Measurements from ENCODE around the gene FAM124A. TPM values are rescaled to one million over a fixed set of nuclear protein-coding genes. Genes with fewer than 3 reads are reported as not detected.

Gene FAM124A
- total RNA-seq, 1 experiment from 2014 or later, result not detected

DNA sequence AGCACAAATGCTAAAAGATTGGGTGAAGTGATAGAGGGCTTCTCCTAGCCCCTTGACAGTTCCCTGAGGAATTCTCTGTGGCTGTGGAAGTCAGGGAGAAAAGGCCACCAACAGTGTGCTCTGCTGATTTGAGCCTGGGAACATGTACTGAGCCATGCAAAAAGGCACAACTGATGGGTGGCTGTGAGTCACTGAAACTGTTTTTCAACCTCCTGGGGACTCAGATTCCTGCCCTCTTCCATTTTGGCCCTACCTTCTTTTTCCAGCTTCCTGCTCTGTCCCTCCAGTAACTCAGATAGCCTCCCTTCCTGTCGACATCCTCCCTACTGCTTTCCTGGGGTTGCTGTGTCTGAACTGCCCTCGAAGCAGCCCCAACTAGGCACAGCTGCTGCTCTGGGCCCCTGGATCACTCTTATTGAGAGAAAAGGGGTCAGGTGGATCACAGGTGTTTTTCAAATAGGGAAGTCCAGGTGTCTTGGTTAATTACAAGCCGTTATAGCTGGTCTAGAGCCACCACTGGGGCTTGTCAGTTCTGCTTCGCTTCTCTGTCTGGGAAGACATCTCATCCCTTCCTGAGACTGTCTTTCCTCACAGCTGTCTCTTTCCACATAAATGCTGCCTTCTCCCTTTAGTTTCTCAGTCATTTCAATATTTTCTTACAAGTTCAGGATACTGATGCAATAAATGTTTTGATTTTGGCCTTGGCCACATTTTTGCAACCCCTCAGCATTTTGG lies 13.7 kb downstream of the FAM124A start:
- H3K79me2 ChIP-seq (ENCODE audit: low read depth), result no peaks in the 10 kb centered on the region
- BruUV-seq (replicated peaks), result no TSS peak
- no peaks in the 10 kb centered on the region for H3K4me1 ChIP-seq (replicated peaks; ENCODE audit: insufficient read depth)
- no peak overlapping the region for H3K27ac ChIP-seq
- no peak overlapping the region for H2AFZ ChIP-seq
- H3K4me3 ChIP-seq, result no peak overlapping the region
- H3K4me2 ChIP-seq, result no peak overlapping the region
- ChIA-PET CTCF (interaction anchor here (0.5 kb wide), 1 partner anchor 340 kb away, joined by 3 read pairs; no protein-coding TSS in a partner anchor), POLR2A (ENCODE audit: unreplicated experiment) (no interaction called here)
- no peaks in the 10 kb centered on the region for H3K9me3 ChIP-seq (ENCODE audit: insufficient read depth, low read depth)
- no peak for TF ChIP-seq EZH2 (IDR thresholded peaks at IDR 0.05; ENCODE audit: low read depth)
- TF ChIP-seq, protein P1, sequence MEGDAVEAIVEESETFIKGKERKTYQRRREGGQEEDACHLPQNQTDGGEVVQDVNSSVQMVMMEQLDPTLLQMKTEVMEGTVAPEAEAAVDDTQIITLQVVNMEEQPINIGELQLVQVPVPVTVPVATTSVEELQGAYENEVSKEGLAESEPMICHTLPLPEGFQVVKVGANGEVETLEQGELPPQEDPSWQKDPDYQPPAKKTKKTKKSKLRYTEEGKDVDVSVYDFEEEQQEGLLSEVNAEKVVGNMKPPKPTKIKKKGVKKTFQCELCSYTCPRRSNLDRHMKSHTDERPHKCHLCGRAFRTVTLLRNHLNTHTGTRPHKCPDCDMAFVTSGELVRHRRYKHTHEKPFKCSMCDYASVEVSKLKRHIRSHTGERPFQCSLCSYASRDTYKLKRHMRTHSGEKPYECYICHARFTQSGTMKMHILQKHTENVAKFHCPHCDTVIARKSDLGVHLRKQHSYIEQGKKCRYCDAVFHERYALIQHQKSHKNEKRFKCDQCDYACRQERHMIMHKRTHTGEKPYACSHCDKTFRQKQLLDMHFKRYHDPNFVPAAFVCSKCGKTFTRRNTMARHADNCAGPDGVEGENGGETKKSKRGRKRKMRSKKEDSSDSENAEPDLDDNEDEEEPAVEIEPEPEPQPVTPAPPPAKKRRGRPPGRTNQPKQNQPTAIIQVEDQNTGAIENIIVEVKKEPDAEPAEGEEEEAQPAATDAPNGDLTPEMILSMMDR (conservative IDR thresholded peaks at IDR 0.05), result no peak
- intact Hi-C loops (cut with micrococcal nuclease; ENCODE audit: unreplicated experiment), result no loop called here
- H3K36me3 ChIP-seq (ENCODE audit: low read depth), result no peaks in the 10 kb centered on the region
- H4K20me1 ChIP-seq (ENCODE audit: insufficient read depth), result no peaks in the 10 kb centered on the region
- DNase-seq, result no peak
- peaks cover 89% of the 10 kb centered on the region for H3K27me3 ChIP-seq (ENCODE audit: insufficient read depth, low read depth)
- no peaks in the 10 kb centered on the region for H3F3A ChIP-seq (ENCODE audit: insufficient read depth, low read depth)
- no peaks in the 10 kb centered on the region for H3K9me2 ChIP-seq (ENCODE audit: insufficient read depth)

- Histone ChIP-seq H3K4me2 (no peak overlapping the region), H3K79me2 (ENCODE audit: low read depth) (no peaks in the 10 kb centered on the region), H3F3A (ENCODE audit: insufficient read depth, low read depth) (no peaks in the 10 kb centered on the region), H3K4me1 (replicated peaks; ENCODE audit: insufficient read depth) (no peaks in the 10 kb centered on the region), H3K9me2 (ENCODE audit: insufficient read depth) (no peaks in the 10 kb centered on the region), H3K9me3 (ENCODE audit: insufficient read depth, low read depth) (no peaks in the 10 kb centered on the region), H3K27me3 (ENCODE audit: insufficient read depth, low read depth) (peaks cover 89% of the 10 kb centered on the region), H2AFZ (no peak overlapping the region), H4K20me1 (ENCODE audit: insufficient read depth) (no peaks in the 10 kb centered on the region), H3K4me3 (no peak overlapping the region), H3K36me3 (ENCODE audit: low read depth) (no peaks in the 10 kb centered on the region), H3K27ac (no peak overlapping the region)
- no peak for DNase-seq
- TF ChIP-seq, protein P1 (conservative IDR thresholded peaks at IDR 0.05), result no peak
- TF ChIP-seq EZH2 (IDR thresholded peaks at IDR 0.05; ENCODE audit: low read depth), result no peak
- no TSS peak for BruUV-seq (replicated peaks)
- CTCF ChIA-PET, result interaction anchor here (0.5 kb wide), 1 partner anchor 341 kb away, joined by 3 read pairs; no protein-coding TSS in a partner anchor
- intact Hi-C loops (cut with micrococcal nuclease; ENCODE audit: unreplicated experiment), result no loop called here
- POLR2A ChIA-PET (ENCODE audit: unreplicated experiment), result no interaction called here
Observed at GRCh38 chr13:51236491-51236792, 14.2 kb downstream of the FAM124A start.

DNA sequence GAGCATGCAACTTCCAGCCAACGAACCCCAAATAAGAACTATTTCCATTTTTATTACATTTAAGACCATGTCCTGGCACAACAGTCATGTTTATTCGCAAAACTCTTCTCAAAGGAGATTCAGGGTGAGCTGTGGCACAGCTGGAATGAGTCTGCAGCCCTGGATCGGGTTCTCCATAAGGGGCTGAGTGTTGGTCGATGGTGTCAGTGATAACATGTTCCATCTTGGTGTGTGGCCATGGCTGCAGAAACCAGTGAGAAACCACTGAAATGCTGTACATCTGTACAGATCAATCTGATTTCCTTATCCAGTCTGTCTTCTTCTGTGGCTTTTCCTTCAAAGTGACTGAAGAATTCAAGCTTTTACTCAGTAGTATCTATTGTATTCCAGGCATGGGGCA lies 15.2 kb downstream of the FAM124A start:
- ChIA-PET POLR2A (ENCODE audit: unreplicated experiment) (no interaction called here), CTCF (no interaction called here)
- no peaks in the 10 kb centered on the region for H3K4me1 ChIP-seq (replicated peaks; ENCODE audit: insufficient read depth)
- peaks cover 89% of the 10 kb centered on the region for H3K27me3 ChIP-seq (ENCODE audit: insufficient read depth, low read depth)
- no peak overlapping the region for H3K27ac ChIP-seq
- no peak for TF ChIP-seq EZH2 (IDR thresholded peaks at IDR 0.05; ENCODE audit: low read depth)
- TF ChIP-seq, protein P1 (conservative IDR thresholded peaks at IDR 0.05), result no peak
- DNase-seq, result no peak
- H2AFZ ChIP-seq, result no peak overlapping the region
- no peaks in the 10 kb centered on the region for H3K36me3 ChIP-seq (ENCODE audit: low read depth)
- H3K9me2 ChIP-seq (ENCODE audit: insufficient read depth), result no peaks in the 10 kb centered on the region
- intact Hi-C loops (cut with micrococcal nuclease; ENCODE audit: unreplicated experiment), result no loop called here
- H3F3A ChIP-seq (ENCODE audit: insufficient read depth, low read depth), result no peaks in the 10 kb centered on the region
- no peaks in the 10 kb centered on the region for H4K20me1 ChIP-seq (ENCODE audit: insufficient read depth)
- no peaks in the 10 kb centered on the region for H3K9me3 ChIP-seq (ENCODE audit: insufficient read depth, low read depth)
- no peak overlapping the region for H3K4me3 ChIP-seq
- H3K4me2 ChIP-seq, result no peak overlapping the region
- no peaks in the 10 kb centered on the region for H3K79me2 ChIP-seq (ENCODE audit: low read depth)
- BruUV-seq (replicated peaks), result no TSS peak

All from PC-9 (cell line).